GM13976 (cell line): ENCODE data around the gene ADCY3.

Source experiments
- DNase-seq: peaks from one replicate; pipeline ENCODE4 v3.0.0; 2012; ENCODE audit warnings: low spot score
- in situ Hi-C: fragments of 300-500 bp; cut with MboI; formaldehyde crosslinking; loops from one replicate; pipeline ENCODE4 v1.12.0; 2022; ENCODE audit warnings: low sequenced_read_pairs, mixed read lengths, inconsistent platforms; ENCODE audit not compliant: unreplicated experiment
- TF ChIP-seq, protein P1 (sequence below): IDR thresholded peaks from 2 replicates; pipeline ENCODE4 v1.5.1; 2012; ENCODE audit warnings: borderline replicate concordance, mild to moderate bottlenecking; ENCODE audit not compliant: insufficient read depth; ENCODE audit errors: extremely low read depth, missing control alignments, control extremely low read depth

The ADCY3 gene

GRCh38 chr2:24797644-24798043 lies 122.4 kb downstream of the ADCY3 start:
- TF ChIP-seq, protein P1, sequence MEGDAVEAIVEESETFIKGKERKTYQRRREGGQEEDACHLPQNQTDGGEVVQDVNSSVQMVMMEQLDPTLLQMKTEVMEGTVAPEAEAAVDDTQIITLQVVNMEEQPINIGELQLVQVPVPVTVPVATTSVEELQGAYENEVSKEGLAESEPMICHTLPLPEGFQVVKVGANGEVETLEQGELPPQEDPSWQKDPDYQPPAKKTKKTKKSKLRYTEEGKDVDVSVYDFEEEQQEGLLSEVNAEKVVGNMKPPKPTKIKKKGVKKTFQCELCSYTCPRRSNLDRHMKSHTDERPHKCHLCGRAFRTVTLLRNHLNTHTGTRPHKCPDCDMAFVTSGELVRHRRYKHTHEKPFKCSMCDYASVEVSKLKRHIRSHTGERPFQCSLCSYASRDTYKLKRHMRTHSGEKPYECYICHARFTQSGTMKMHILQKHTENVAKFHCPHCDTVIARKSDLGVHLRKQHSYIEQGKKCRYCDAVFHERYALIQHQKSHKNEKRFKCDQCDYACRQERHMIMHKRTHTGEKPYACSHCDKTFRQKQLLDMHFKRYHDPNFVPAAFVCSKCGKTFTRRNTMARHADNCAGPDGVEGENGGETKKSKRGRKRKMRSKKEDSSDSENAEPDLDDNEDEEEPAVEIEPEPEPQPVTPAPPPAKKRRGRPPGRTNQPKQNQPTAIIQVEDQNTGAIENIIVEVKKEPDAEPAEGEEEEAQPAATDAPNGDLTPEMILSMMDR: no peak

GRCh38 chr2:24793761-24794435 lies 126.1 kb downstream of the ADCY3 start:
- DNase-seq: peak; percentile 28
- TF ChIP-seq, protein P1: no peak
- in situ Hi-C loops: no loop called here

More at GRCh38 chr2:24797644-24798043, 122.4 kb downstream of the ADCY3 start:
- no peak for DNase-seq
- in situ Hi-C loops: no loop called here

DNA sequence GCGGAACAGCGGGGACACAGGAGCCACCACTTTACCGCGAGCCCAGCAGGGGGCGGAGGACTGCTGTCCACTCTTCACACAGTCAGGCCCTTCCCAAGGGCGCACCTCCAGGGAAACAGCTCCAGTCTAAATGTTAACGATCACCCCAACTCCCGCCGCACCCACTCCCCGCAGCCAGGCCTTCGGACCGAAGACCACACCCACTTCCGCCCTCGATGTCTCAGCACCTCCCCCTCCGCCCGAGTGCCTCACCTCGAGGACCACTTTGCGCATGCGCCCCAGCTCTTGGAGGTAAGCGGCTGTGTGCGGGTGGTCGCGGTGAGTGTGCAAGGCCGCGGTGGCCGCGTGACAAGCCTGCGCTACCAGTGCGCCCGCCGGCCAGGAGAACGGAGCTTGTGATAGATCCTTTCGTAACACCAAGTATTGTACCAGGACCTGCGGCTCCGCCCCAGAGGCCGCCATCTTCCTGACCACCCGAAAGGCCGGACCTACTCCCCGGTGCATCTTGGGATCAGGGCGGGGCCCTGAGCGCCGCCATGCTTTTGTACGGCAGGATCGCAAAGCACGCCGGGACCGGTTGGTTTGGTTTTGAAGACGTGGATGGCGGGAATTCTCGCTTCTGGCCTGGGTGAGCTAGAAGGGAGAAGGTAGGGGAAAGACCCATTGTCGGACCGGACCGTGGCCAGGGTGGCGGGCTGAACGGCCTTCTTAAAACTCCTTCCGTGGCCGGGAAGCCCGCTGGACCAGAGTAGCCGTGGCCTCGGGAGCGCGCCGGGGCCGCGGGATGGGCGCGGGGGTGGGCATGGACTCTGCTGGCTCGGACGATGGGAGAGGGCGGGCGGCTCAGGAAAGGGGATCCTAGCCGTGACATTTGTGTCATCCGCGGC lies 126.9 kb downstream of the ADCY3 start, which contains the start of the genes CENPO and PTRHD1:
Gene CENPO, plus strand, starts transcription at position 552 of the 887 bp plus-strand sequence. CDS start 495 bp downstream, outside the sequence.
Gene PTRHD1, minus strand, starts transcription at position 518 of the 887 bp plus-strand sequence. Its CDS starts 14 bp downstream, at position 504.
- DNase-seq: peak; percentile 96
- in situ Hi-C loops: no loop called here
- TF ChIP-seq, protein P1: peak; percentile 37

GRCh38 chr2:24792542-24792873 lies 127.5 kb downstream of the ADCY3 start:
- DNase-seq: no peak
- TF ChIP-seq, protein P1: no peak
- in situ Hi-C loops: no loop called here

DNA sequence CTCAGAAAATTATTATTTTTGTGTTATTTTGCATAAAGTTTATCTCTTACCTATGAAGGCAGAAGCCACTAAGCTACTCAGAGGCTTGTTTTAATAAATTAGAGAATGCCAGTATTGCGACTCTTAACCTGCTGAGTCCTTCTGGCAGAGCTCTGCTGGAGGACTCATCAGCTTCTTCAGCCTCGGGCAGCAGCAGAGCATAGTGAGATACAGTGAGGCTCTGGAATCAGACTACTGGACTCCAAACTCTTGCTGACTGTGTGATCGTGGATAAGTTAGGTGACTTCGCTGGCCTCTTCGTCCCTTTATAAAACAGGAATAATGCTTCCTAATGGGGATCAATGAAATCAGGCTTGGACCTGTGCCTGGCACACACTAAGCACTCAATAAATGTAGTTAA lies 128.6 kb downstream of the ADCY3 start:
- DNase-seq: no peak
- TF ChIP-seq, protein P1: no peak
- in situ Hi-C loops: no loop called here

- TF ChIP-seq, protein P1: no peak
- DNase-seq: no peak
- in situ Hi-C loops: no loop called here
These were observed 131.2 kb downstream of the ADCY3 start for GRCh38 chr2:24788816-24789215.
